OCI-LY3 (cell line): ENCODE measurements around the gene CASZ1.

Experiments used
- H2AFZ ChIP-seq: fragments of 200-600, 300-600 bp; shearing (Covaris generic); 2 replicates; pipeline ENCODE4 v1.6.0; 2014; ENCODE audit warnings: antibody characterized with exemption, low read depth, low read length
- H3K27ac ChIP-seq: fragments of 200-600, 300-600 bp; sonication (generic); 2 replicates; pipeline ENCODE4 v1.5.1; 2014; ENCODE audit warnings: mild to moderate bottlenecking, low read length, moderate library complexity, mixed read lengths
- H3K27me3 ChIP-seq: fragments of 200-600, 300-600 bp; sonication (generic); 2 replicates; pipeline ENCODE4 v1.6.1; 2014; ENCODE audit warnings: low read depth, low read length, mixed read lengths
- H3K36me3 ChIP-seq: fragments of 200-600, 300-600 bp; sonication (generic); replicated peaks from 2 replicates; pipeline ENCODE3; 2014; ENCODE audit warnings: low read depth, low read length, mixed read lengths
- H3K4me1 ChIP-seq: fragments of 300-600, 200-600 bp; sonication (generic); 2 replicates; pipeline ENCODE4 v1.6.1; 2014; ENCODE audit warnings: low read length, mixed read lengths
- H3K4me2 ChIP-seq: fragments of 200-600, 300-600 bp; sonication (generic); 2 replicates; pipeline ENCODE4 v1.6.1; 2014; ENCODE audit warnings: low read length, mixed read lengths
- H3K4me3 ChIP-seq: fragments of 300-600, 200-600 bp; sonication (generic); 2 replicates; pipeline ENCODE4 v1.5.1; 2014; ENCODE audit warnings: antibody characterized with exemption, mild to moderate bottlenecking, low read length, moderate library complexity
- H3K79me2 ChIP-seq: fragments of 300-600, 200-600 bp; shearing (Covaris generic); 2 replicates; pipeline ENCODE4 v1.6.1; 2014; ENCODE audit warnings: mild to moderate bottlenecking, low read length, mixed read lengths
- H3K9ac ChIP-seq: fragments of 300-600, 200-600 bp; shearing (Covaris generic); 2 replicates; pipeline ENCODE4 v1.6.0; 2014; ENCODE audit warnings: mild to moderate bottlenecking, low read length, moderate library complexity
- H3K9me3 ChIP-seq: fragments of 200-600, 300-600 bp; shearing (Covaris generic); 2 replicates; pipeline ENCODE4 v1.6.1; 2014; ENCODE audit warnings: low read length, mixed read lengths; ENCODE audit not compliant: insufficient read depth
- H4K20me1 ChIP-seq: fragments of 200-600, 300-600 bp; sonication (generic); 2 replicates; pipeline ENCODE4 v1.6.1; 2016; ENCODE audit warnings: low read length, mixed read lengths; ENCODE audit not compliant: insufficient read depth
- CTCF ChIP-seq: fragments of 200-600, 300-600 bp; sonication (generic); IDR thresholded peaks from 2 replicates; pipeline ENCODE4 v1.5.1; 2014; ENCODE audit warnings: antibody characterized with exemption, low read length, low read depth
- EZH2phosphoT487 ChIP-seq: fragments of 200-600 bp; shearing (Covaris generic); IDR thresholded peaks from 2 replicates; pipeline ENCODE4 v1.6.1; 2018; ENCODE audit warnings: antibody characterized with exemption, mixed run types, low read depth

CASZ1 gene

DNA sequence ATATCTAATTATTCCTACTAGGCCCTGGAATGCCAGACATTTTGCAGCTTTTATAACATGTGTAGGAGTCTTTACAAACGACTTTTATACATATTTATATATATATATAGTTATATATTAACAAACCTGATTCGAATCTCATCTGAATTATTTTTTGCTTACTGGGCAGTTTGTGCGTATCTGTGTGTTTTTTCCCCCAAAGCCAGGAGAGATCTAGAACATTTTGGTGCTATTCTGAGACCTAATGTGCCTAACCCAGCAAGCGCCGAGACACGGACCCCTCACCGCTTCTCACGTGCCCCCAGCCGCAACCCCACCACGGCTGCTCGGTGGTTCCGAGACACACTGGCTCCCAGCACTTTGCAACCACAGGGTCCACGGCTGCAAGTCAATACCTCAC lies 54.8 kb downstream of the CASZ1 start:
- Histone ChIP-seq H3K4me1 (no peaks in the 10 kb centered on the region), H4K20me1 (no peaks in the 10 kb centered on the region), H3K36me3 (no peaks in the 10 kb centered on the region), H3K79me2 (no peaks in the 10 kb centered on the region), H3K4me3 (no peak overlapping the region), H3K9ac (no peak overlapping the region), H3K27ac (no peak overlapping the region), H2AFZ (no peak overlapping the region), H3K27me3 (0 out of 2 replicates have a peak, but pooled peaks cover 4% of the 10 kb centered on the region), H3K9me3 (no peaks in the 10 kb centered on the region), H3K4me2 (no peak overlapping the region)
- TF ChIP-seq EZH2phosphoT487 (no peak), CTCF (no peak)

DNA sequence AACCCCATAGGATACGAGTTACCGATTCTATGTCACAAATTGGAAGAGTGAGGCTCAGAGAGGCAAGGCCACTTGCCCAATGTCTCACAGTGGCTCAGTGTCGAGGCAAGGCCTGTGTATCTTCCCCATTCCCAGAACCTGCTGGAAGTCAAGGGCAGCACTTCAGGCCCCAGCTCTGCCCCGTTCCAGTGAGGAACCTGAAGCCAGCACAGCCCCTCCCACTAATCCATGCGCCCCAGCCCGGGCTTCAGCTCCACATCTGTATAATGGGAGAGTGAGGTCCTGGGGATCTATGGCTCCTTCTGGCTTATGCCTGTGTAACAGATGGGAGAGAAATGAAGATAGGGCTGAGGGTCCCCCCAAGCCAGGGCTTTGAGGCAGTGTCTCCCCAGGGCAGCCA lies 56.3 kb downstream of the CASZ1 start:
- Histone ChIP-seq H3K27ac (no peak overlapping the region), H3K4me1 (no peaks in the 10 kb centered on the region), H3K9me3 (no peaks in the 10 kb centered on the region), H3K9ac (no peak overlapping the region), H3K27me3 (0 out of 2 replicates have a peak, but pooled peaks cover 4% of the 10 kb centered on the region), H2AFZ (no peak overlapping the region), H3K4me3 (no peak overlapping the region), H3K79me2 (no peaks in the 10 kb centered on the region), H3K36me3 (no peaks in the 10 kb centered on the region), H3K4me2 (no peak overlapping the region), H4K20me1 (no peaks in the 10 kb centered on the region)
- TF ChIP-seq CTCF (no peak), EZH2phosphoT487 (no peak)

DNA sequence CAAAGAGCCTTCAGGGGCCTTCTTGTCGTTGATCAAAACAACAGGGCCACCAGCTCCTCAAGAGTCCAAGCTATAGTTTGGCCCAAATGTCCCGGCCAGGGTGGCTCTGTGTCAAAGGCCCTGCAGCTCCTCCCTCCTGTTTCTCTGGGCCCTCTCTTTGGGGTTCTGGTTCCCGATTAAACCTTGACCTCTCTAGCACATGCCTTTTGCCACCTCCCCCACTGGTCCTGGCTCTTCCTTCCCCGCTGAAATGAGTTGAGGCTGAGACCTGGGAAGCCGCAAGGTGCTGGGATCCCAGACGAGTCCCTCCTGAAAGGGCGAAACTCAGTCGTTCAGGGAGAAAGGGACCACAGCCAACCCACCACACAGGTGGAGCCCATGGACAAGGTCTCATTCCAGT lies 56.9 kb downstream of the CASZ1 start:
- H3K9me3 ChIP-seq: no peaks in the 10 kb centered on the region
- H3K27ac ChIP-seq: no peak overlapping the region
- TF ChIP-seq CTCF (no peak), EZH2phosphoT487 (no peak)
- no peak overlapping the region for H3K4me3 ChIP-seq
- no peaks in the 10 kb centered on the region for H3K36me3 ChIP-seq
- H2AFZ ChIP-seq: no peak overlapping the region
- H4K20me1 ChIP-seq: no peaks in the 10 kb centered on the region
- no peaks in the 10 kb centered on the region for H3K4me1 ChIP-seq
- H3K27me3 ChIP-seq: 0 out of 2 replicates have a peak, but pooled peaks cover 4% of the 10 kb centered on the region
- no peak overlapping the region for H3K4me2 ChIP-seq
- no peak overlapping the region for H3K9ac ChIP-seq
- H3K79me2 ChIP-seq: no peaks in the 10 kb centered on the region

GRCh38 chr1:10738061-10739058 lies 58.1 kb downstream of the CASZ1 start:
- Histone ChIP-seq H3K79me2 (no peaks in the 10 kb centered on the region), H4K20me1 (no peaks in the 10 kb centered on the region), H2AFZ (no peak overlapping the region), H3K36me3 (no peaks in the 10 kb centered on the region), H3K4me1 (peaks cover 7% of the 10 kb centered on the region; the same call in 1 of the 2 replicates), H3K4me3 (no peak overlapping the region), H3K9me3 (no peaks in the 10 kb centered on the region), H3K27ac (no peak overlapping the region), H3K9ac (no peak overlapping the region), H3K4me2 (no peak overlapping the region), H3K27me3 (peaks cover 10% of the 10 kb centered on the region; the same call in 1 of the 2 replicates)
- no peak for TF ChIP-seq EZH2phosphoT487
- no peak for TF ChIP-seq CTCF
